ENCODE measurements around the gene LARGE1. TPM values are rescaled to one million over a fixed set of nuclear protein-coding genes. Genes with fewer than 3 reads are reported as not detected.

The LARGE1 gene
- polyA plus RNA-seq, 4 donors: 24.8 to 30.4 (median 27.6) TPM

GRCh38 chr22:33539202-33539901 lies 380.9 kb downstream of the LARGE1 start:
- no peak for DNase-seq (ENCODE audit: low read depth in 4 of 4, low spot score in 3 of 4)

GRCh38 chr22:33538277-33538885 lies 381.9 kb downstream of the LARGE1 start:
- DNase-seq (ENCODE audit: low read depth in 4 of 4, low spot score in 3 of 4): no peak

GRCh38 chr22:33537059-33537458 lies 383.2 kb downstream of the LARGE1 start:
- DNase-seq (ENCODE audit: low read depth in 4 of 4, low spot score in 3 of 4): no peak

GRCh38 chr22:33535937-33536875 lies 384.1 kb downstream of the LARGE1 start:
- DNase-seq (ENCODE audit: low read depth in 4 of 4, low spot score in 3 of 4): no peak

GRCh38 chr22:33529424-33530113 lies 390.7 kb downstream of the LARGE1 start:
- no peak for DNase-seq (ENCODE audit: low read depth in 4 of 4, low spot score in 3 of 4)

GRCh38 chr22:33528183-33528582 lies 392.1 kb downstream of the LARGE1 start:
- DNase-seq (ENCODE audit: low read depth in 4 of 4, low spot score in 3 of 4): no peak

GRCh38 chr22:33526434-33527107 lies 393.7 kb downstream of the LARGE1 start:
- DNase-seq (ENCODE audit: low read depth in 4 of 4, low spot score in 3 of 4): no peak

- DNase-seq (ENCODE audit: low read depth in 4 of 4, low spot score in 3 of 4): no peak
These were observed 395.6 kb downstream of the LARGE1 start for GRCh38 chr22:33524511-33525260.

- no peak for DNase-seq (ENCODE audit: low read depth in 4 of 4, low spot score in 3 of 4)
These were observed 398.2 kb downstream of the LARGE1 start for GRCh38 chr22:33521879-33522665.

GRCh38 chr22:33520904-33521780 lies 399.1 kb downstream of the LARGE1 start:
- no peak for DNase-seq (ENCODE audit: low read depth in 4 of 4, low spot score in 3 of 4)

GRCh38 chr22:33519974-33520903 lies 400.0 kb downstream of the LARGE1 start:
- DNase-seq (ENCODE audit: low read depth in 4 of 4, low spot score in 3 of 4): no peak

GRCh38 chr22:33519071-33519973 lies 401.0 kb downstream of the LARGE1 start:
- peak; percentile 67 to 78 (median 71) for DNase-seq (ENCODE audit: low read depth in 4 of 4, low spot score in 3 of 4)

- DNase-seq (ENCODE audit: low read depth in 4 of 4, low spot score in 3 of 4): no peak
These were observed 401.9 kb downstream of the LARGE1 start for GRCh38 chr22:33518405-33518804.

GRCh38 chr22:33515795-33516194 lies 404.5 kb downstream of the LARGE1 start:
- no peak for DNase-seq (ENCODE audit: low read depth in 4 of 4, low spot score in 3 of 4)
